Epithelial cell of esophagus (primary cell): ENCODE measurements around the gene ADARB2.
"Not testable (repeated sequence)": the region's sequence is repeated elsewhere in the genome, so short reads cannot be mapped to it uniquely, and the experiment has no call there.

Experiments used
- DNase-seq: peaks from one replicate; pipeline ENCODE4 v3.0.0; 2010; ENCODE audit warnings: low read depth
- H3K4me3 ChIP-seq: 2 replicates; pipeline ENCODE4 v1.5.1; 2011; ENCODE audit warnings: mild to moderate bottlenecking, low read length, control low read depth
- CTCF ChIP-seq: IDR thresholded peaks from 2 replicates; pipeline ENCODE4 v1.5.1; 2011; ENCODE audit warnings: low read depth, mild to moderate bottlenecking, low read length, control low read depth, inconsistent platforms; ENCODE audit not compliant: insufficient read depth; ENCODE audit errors: missing control alignments

The ADARB2 gene

GRCh38 chr10:1163204-1163660, 574.1 kb downstream of the ADARB2 start:
- no peak overlapping the region for H3K4me3 ChIP-seq
- no peak for TF ChIP-seq CTCF
- no peak for DNase-seq

GRCh38 chr10:1162481-1163203, 574.7 kb downstream of the ADARB2 start:
- TF ChIP-seq CTCF: no peak
- no peak overlapping the region for H3K4me3 ChIP-seq
- DNase-seq: no peak

GRCh38 chr10:1161315-1161673, 576.0 kb downstream of the ADARB2 start:
- DNase-seq, H3K4me3 ChIP-seq: not testable (repeated sequence)

- no peak for TF ChIP-seq CTCF
- no peak overlapping the region for H3K4me3 ChIP-seq
- no peak for DNase-seq
Observed at GRCh38 chr10:1160561-1161314, 576.6 kb downstream of the ADARB2 start.

GRCh38 chr10:1159131-1160061, 577.9 kb downstream of the ADARB2 start:
- TF ChIP-seq CTCF: no peak

GRCh38 chr10:1158536-1158935, 578.8 kb downstream of the ADARB2 start:
- H3K4me3 ChIP-seq, DNase-seq: not testable (repeated sequence)

More at GRCh38 chr10:1159131-1160061, 577.9 kb downstream of the ADARB2 start:
- no peak for DNase-seq
- no peak overlapping the region for H3K4me3 ChIP-seq

- TF ChIP-seq CTCF: no peak
- no peak for DNase-seq
- no peak overlapping the region for H3K4me3 ChIP-seq
Observed at GRCh38 chr10:1158066-1158465, 579.3 kb downstream of the ADARB2 start.
